Activated effector memory CD4-positive, alpha-beta T cell treated with anti-CD3 and anti-CD28 coated beads, Interleukin-2, amount 50 U/mL, for 16 hours (primary cell): ENCODE measurements around the gene DNM2.
"Not testable (repeated sequence)": the region's sequence is repeated elsewhere in the genome, so short reads cannot be mapped to it uniquely, and the experiment has no call there.

ENCODE experiments used
- DNase-seq: peaks from one replicate; pipeline ENCODE4 v3.0.0-alpha.2; 2020

Gene DNM2

DNA sequence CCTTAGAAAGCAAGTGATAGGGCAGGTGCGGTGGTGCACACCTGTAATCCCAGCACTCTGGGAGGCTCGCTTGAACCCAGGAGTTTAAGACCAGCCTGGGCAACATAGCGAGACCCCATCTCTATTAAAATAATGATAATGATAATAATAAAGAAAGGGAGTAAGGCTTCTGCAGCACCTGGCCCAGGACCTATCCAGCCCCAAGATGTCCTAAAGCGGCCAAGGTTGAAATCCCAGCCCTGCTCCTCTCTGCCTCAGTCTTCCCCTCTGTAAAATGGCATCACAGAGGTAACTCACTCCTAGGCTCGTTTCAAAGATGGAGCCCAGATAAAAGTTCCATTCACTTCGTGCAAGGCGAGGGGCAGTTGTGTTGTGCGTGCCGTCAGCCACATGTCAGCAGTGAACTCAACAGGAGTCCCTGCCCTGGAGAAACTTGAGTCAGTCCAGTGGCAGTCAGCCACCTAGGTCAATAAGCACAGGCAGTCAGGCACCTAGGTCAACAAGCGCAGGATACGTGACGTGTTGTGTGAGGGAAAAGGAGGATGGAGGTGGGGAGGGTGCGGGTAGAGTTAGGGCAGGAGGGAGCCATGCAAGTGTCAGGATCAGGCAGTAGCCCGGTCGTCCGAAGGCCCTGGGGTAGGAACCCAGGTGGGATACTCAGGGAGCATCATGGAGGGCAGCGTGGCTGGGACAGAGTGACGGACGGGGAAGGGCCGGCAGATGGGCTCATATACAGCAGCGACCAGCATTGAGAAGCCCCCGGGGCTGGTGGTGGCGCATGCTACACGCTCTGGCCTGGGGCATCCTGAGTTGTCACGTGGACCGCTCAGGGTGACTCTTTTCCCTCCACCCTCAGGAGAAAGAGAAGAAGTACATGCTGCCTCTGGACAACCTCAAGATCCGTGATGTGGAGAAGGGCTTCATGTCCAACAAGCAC is 101.5 kb downstream of the DNM2 start:
- DNase-seq: no peak

DNA sequence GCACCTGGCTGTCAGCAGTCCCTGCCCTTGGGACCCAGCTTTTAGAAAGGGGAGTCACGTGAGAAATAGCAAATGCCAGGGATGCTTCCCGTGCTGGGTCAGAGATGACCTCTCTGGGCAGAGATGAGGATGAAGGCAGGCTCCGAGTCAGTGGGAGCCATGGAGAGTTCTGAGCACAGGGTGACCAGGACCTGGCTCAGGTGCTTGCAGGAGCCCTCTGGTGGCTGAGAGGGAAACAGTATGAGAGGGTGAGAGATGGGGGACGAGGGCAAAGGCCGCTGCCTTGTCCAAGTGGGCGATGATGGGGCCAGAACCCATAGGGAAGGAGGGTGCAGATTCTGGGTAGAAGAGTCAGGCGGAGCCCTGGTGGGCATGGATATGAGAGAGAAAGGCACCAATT is 102.3 kb downstream of the DNM2 start:
- DNase-seq: no peak

GRCh38 chr19:10823690-10824089 is 105.8 kb downstream of the DNM2 start:
- no peak for DNase-seq

- DNase-seq: no peak
Observed at GRCh38 chr19:10826231-10826630, 108.4 kb downstream of the DNM2 start.

- DNase-seq: no peak
Observed at GRCh38 chr19:10826846-10827245, 109.0 kb downstream of the DNM2 start.

GRCh38 chr19:10828981-10829821 is 111.3 kb downstream of the DNM2 start:
- DNase-seq: no peak

DNA sequence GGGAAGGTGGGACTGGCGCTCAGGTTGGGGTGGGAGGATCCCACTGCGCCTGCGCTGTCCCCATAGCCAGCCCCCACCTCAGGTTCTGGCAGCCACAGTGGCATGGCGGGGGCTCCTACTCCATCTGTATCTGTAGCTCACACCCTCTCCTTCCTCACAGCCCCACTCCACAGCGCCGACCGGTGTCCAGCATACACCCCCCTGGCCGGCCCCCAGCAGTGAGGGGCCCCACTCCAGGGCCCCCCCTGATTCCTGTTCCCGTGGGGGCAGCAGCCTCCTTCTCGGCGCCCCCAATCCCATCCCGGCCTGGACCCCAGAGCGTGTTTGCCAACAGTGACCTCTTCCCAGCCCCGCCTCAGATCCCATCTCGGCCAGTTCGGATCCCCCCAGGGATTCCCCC is 112.1 kb downstream of the DNM2 start:
- no peak for DNase-seq

DNA sequence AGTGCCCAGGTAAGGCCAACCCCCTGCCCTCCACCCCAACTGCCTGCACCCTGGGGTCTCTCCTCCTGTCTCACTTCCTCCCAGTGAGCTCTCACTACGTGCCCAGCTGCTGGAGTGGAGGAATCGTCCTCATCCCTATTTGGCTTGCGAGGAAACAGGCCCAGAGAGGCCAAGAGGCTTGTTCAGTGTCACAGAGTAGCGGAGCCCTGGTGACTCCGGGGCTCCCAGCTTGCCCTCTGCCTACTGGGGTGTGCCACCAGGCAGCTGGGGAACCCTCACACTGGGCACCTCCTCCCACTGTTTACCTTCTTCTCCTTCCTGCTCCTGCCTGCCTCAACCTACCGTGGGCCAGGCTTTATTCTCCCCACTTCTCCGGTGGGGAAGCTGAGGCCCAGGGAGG is 112.5 kb downstream of the DNM2 start:
- DNase-seq: no peak

DNA sequence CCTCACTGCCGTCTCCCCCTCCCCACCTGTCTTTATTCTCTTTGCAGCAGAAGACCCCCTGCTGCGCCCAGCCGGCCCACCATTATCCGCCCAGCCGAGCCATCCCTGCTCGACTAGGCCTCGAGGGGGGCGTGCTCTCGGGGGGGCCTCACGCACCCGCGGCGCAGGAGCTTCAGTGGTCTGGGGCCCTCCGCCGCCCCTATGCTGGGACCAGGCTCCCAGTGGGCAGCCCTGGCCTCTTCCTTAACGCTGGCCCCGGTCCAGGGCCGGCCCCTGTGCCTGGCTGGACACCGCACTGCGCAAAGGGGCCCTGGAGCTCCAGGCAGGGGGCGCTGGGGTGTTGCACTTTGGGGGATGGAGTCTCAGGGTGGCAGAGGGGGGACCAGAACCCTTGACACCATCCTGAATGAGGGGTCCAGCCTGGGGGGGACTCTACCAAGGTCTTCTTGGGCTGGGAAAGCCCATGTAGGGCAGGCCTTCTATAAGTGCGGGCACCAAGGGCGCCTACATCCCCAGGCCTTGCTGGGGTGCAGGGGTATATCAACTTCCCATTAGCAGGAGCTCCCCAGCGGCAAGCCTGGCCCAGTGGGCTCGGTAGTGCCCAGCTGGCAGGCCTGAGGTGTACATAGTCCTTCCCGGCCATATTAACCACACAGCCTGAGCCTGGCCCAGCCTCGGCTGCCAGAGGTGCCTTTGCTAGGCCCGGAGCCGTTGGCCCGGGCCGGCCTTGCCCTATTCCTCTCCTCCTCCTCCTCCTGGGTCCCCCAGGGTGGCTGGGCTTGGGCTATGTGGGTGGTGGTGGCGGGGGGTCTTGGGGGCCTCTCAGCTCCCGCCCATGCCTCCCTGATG is 113.3 kb downstream of the DNM2 start:
- no peak for DNase-seq

GRCh38 chr19:10831987-10832938 is 114.4 kb downstream of the DNM2 start:
- DNase-seq: no peak

- DNase-seq: no peak
Observed at GRCh38 chr19:10832939-10833296, 115.0 kb downstream of the DNM2 start.

DNA sequence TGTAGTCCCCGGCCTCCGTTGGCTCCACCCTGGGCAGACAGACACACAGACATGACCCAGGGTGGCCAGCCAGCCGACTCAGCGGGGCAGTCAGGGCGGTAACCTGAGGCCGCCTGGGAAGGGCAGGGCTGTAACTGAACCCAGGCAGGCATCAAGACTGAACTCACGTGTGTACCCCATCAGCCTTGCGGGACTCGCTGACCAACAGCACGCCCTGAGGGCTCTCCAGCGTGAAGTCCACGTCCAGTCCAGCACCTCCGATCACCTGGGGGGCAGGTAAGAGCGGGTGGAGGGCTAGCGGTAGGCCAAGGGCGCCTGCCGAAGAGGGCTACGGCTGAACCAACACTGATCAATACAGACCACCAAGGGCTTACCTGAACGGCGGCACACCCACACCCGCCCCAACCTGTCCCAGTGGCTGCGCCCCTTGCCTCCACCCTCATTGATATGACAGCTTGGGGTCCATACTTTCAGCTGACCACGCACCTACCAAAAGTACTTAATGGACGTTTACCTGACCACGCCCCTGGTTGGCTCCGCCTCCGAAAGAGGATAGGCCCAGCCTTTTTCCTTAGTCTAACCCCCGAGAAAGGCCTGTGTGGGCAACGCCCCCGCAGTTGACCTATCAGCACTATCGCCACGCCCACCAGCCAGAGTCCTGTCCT is 117.3 kb downstream of the DNM2 start:
- no peak for DNase-seq

- DNase-seq: peak; percentile 96
Observed at GRCh38 chr19:10835754-10836478, 118.0 kb downstream of the DNM2 start, which contains the start of gene TMED1. TSS of gene TMED1 (minus strand) at chr19:10836212. CDS start at chr19:10836191, 21 bp downstream.

- peak; percentile 92 for DNase-seq
Observed at GRCh38 chr19:10836479-10837330, 118.8 kb downstream of the DNM2 start.

DNA sequence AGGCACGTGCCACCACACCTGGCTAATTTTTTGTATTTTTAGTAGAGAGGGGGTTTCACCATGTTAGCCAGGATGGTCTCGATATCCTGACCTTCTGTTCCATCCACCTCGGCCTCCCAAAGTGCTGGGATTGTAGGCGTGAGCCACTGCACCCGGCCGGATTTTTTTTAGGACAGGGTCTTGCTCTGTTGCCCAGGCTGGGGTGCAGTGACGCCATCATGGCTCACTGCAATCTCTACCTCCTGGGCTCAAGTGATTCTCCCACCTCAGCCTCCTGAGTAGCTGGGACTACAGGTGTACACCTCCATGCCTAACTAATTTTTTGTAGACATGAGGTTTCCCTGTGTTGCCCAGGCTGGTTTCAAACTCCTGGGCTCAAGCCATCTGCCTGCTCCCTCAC is 119.8 kb downstream of the DNM2 start:
- DNase-seq: not testable (repeated sequence)

DNA sequence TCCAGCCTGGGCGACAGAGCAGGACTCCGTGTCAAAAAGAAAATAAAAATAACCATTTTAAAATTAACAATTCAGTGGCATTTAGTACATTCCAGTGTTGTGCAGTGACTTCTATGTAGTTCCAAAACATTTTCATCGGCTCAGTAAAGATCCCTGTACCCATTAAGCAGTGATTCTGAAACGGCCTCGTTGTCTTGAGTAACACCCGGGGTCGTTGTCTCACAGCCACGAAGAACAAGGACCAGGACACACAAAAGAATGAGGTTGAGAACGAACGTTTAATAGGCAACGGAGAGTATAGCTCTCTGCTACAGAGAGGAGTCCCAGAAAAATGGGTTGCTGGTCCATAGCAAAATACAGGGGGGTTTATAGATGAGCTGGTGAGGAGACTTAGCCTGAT is 120.5 kb downstream of the DNM2 start:
- DNase-seq: no peak

DNA sequence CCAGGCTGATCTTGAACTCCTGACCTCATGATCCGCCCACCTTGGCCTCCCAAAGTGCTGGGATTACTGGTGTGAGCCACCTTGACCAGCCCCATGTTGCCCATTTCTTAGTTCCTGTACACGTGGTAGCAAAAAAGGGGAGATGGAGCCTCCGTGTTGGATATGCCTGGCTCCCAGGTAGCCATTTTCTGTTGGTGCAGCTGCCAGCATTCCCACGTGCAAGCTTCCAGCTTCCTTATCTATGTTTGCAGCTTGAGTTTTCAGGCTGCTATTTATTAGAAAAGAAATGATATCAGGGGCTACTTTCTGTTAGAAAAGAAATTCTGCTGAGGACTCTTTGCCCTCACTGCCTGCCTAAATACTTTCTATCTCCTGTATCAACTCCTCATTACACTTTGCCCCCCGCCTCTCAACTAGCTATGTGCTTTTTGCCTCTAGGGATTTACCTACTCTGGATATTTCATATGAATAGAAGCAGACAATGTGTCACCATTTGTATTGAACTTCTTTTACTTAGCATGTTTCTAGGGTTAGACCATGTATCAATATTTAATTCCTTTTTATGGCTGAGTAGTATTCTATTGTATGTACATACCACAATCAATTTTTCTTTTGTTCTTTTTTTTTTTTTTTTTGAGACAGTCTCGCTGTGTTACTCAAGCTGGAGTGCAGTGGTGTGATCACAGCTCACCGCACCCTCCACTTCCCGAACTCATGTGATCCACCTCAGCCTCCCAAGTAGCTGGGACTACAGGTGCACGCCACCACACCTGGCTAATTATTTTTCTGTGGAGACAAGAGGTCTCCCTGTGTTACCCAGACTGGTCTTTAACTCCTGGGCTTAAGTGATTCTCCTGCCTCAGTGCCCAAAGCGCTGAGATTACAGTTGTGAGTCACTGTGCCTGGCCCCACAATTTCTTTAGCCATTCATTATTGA is 121.5 kb downstream of the DNM2 start:
- no peak for DNase-seq

DNA sequence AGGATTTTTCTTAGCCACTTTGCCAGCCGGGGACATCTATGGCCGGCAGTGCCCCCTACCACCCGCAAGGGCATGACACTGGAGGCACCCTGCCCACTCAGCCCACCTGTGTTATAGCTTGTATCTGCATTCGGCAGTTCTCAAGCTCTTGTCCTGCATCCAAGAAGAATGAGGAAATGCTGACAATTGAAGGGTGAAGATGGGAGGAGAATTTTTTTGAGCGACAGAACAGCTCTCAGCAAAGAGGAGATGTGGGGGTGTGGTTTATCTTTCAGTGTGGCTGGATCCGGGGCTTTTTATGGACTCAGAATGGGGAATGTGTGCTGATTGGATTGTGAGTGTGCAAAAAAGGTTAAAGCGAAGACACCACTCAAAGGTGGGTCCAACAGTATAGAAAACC is 124.9 kb downstream of the DNM2 start:
- no peak for DNase-seq
